Prostate gland (tissue), 2 donors: Measurements from ENCODE around the gene PPM1L.

ENCODE experiments used
- CTCF ChIP-seq, 4 experiments: fragments of 200-600 bp in 2 of 4; fragments of 450-650 bp in 2 of 4; sonication (generic) in 2 of 4; IDR thresholded peaks; 1 replicate in 3 of 4; 2 replicates in 1 of 4; pipeline ENCODE4 v1.5.1; 2016 to 2019; ENCODE audit warnings: antibody characterized with exemption in 4 of 4, mild to moderate bottlenecking in 2 of 4, moderate library complexity in 2 of 4
- POLR2AphosphoS5 ChIP-seq: sonication (generic); formaldehyde crosslinking; IDR thresholded peaks from one replicate; pipeline ENCODE4 v1.6.1; 2017; ENCODE audit warnings: antibody characterized with exemption

- no peak for TF ChIP-seq CTCF (IDR thresholded peaks at IDR 0.05)
- peak; percentile 78 for TF ChIP-seq POLR2AphosphoS5
Measured at GRCh38 chr3:160784853-160785252, 28.8 kb downstream of the PPM1L start.
